ENCODE data around the gene CSAG2.

The CSAG2 gene

GRCh38 chrX:152663086-152663485 is 46.0 kb downstream of the CSAG2 start:
- no peak for DNase-seq (ENCODE audit: low spot score)

GRCh38 chrX:152658302-152658701 is 50.8 kb downstream of the CSAG2 start:
- no peak for DNase-seq (ENCODE audit: low spot score)

Data from HuH-7 (cell line).